AG09319 (cell line): ENCODE results near the gene NHS.

Experiments used
- DNase-seq: peaks from one replicate; pipeline ENCODE4 v3.0.0-alpha.2; 2010; ENCODE audit warnings: low read depth; ENCODE audit errors: extremely low read depth
- CTCF ChIP-seq: IDR thresholded peaks from 2 replicates; pipeline ENCODE4 v1.5.1; 2011; ENCODE audit warnings: low read depth, mild to moderate bottlenecking, inconsistent platforms, low read length, moderate library complexity

Gene NHS

GRCh38 chrX:17472424-17472823, 97.4 kb downstream of the NHS start:
- TF ChIP-seq CTCF = no peak

GRCh38 chrX:17473021-17473420, 98.0 kb downstream of the NHS start:
- DNase-seq = no peak
- TF ChIP-seq CTCF = no peak

More at GRCh38 chrX:17472424-17472823, 97.4 kb downstream of the NHS start:
- no peak for DNase-seq

- TF ChIP-seq CTCF = no peak
- no peak for DNase-seq
Measured at GRCh38 chrX:17474892-17475291, 99.9 kb downstream of the NHS start.

- no peak for TF ChIP-seq CTCF
- no peak for DNase-seq
Measured at GRCh38 chrX:17475449-17476217, 100.6 kb downstream of the NHS start.

GRCh38 chrX:17476411-17476810, 101.4 kb downstream of the NHS start:
- no peak for TF ChIP-seq CTCF

GRCh38 chrX:17481086-17481485, 106.1 kb downstream of the NHS start:
- TF ChIP-seq CTCF = no peak
- no peak for DNase-seq

More at GRCh38 chrX:17476411-17476810, 101.4 kb downstream of the NHS start:
- DNase-seq = no peak

- no peak for TF ChIP-seq CTCF
- DNase-seq = no peak
Measured at GRCh38 chrX:17484592-17484991, 109.6 kb downstream of the NHS start.
